CD4-positive, alpha-beta memory T cell (primary cell): Measurements from ENCODE around the gene SLC4A9. TPM values are rescaled to one million over a fixed set of nuclear protein-coding genes. Genes with fewer than 3 reads are reported as not detected.

Experiments
- CTCF ChIA-PET: fragments of 350-600 bp; sonication (Branson Sonifier 250); formaldehyde crosslinking; loops from one replicate; lab custom pipeline; 2021; ENCODE audit warnings: inconsistent platforms; ENCODE audit not compliant: partially characterized antibody; lab: Charles Lee
- POLR2A ChIA-PET: fragments of 350-600 bp; sonication (Branson Sonifier 250); formaldehyde crosslinking; loops from one replicate; lab custom pipeline; 2021; ENCODE audit not compliant: partially characterized antibody; lab: Charles Lee
- DNase-seq, 5 donors: peaks; one replicate each; pipeline versions ENCODE4 v3.0.0 to v3.0.0-alpha.2; 2020 to 2022; ENCODE audit warnings: mixed read lengths in 1 of 5
- H3K27ac ChIP-seq: one replicate; pipeline ENCODE4 v1.7.0; 2013; ENCODE audit warnings: low read depth, low read length
- H3K27me3 ChIP-seq: 2 replicates; pipeline ENCODE4 v1.7.0; 2013; ENCODE audit warnings: mild to moderate bottlenecking, low read length, moderate library complexity; ENCODE audit not compliant: insufficient read depth
- H3K36me3 ChIP-seq: 2 replicates; pipeline ENCODE4 v1.7.0; 2013; ENCODE audit warnings: mild to moderate bottlenecking, low read length, moderate library complexity; ENCODE audit not compliant: insufficient read depth
- H3K4me1 ChIP-seq: 2 replicates; pipeline ENCODE4 v1.7.0; 2013; ENCODE audit warnings: mild to moderate bottlenecking, low read length, moderate library complexity; ENCODE audit not compliant: insufficient read depth
- H3K4me3 ChIP-seq, 2 donors: one replicate each; pipeline ENCODE4 v1.7.0; 2013; ENCODE audit warnings: low read length in 2 of 2, mild to moderate bottlenecking in 1 of 2
- H3K9me3 ChIP-seq, 2 donors: one replicate each; pipeline ENCODE4 v1.7.0; 2013; ENCODE audit warnings: low read length in 2 of 2, control low read depth in 1 of 2; ENCODE audit not compliant: control insufficient read depth in 1 of 2
- H3K27ac Mint-ChIP-seq, 7 donors: one replicate each; pipeline ENCODE4 v1.8.0; 2020 to 2021; ENCODE audit warnings: mixed read lengths in 7 of 7, mild to moderate bottlenecking in 6 of 7, inconsistent platforms in 3 of 7, moderate library complexity in 3 of 7
- H3K27me3 Mint-ChIP-seq, 2 donors: one replicate each; pipeline ENCODE4 v1.8.0; 2020 to 2021; ENCODE audit warnings: mixed read lengths in 2 of 2
- H3K36me3 Mint-ChIP-seq, 2 donors: one replicate each; pipeline ENCODE4 v1.8.0; 2020 to 2021; ENCODE audit warnings: mixed read lengths in 2 of 2, inconsistent platforms in 1 of 2, mild to moderate bottlenecking in 1 of 2
- H3K4me1 Mint-ChIP-seq, 4 donors: one replicate each; pipeline ENCODE4 v1.8.0; 2020 to 2021; ENCODE audit warnings: mixed read lengths in 4 of 4, mild to moderate bottlenecking in 1 of 4
- H3K4me3 Mint-ChIP-seq, 8 donors: one replicate each; pipeline ENCODE4 v1.8.0; 2020 to 2021; ENCODE audit warnings: mixed read lengths in 8 of 8, mild to moderate bottlenecking in 7 of 8, moderate library complexity in 6 of 8, inconsistent platforms in 3 of 8
- H3K9me3 Mint-ChIP-seq, 8 donors: one replicate each; pipeline ENCODE4 v1.8.0; 2020 to 2021; ENCODE audit warnings: mixed read lengths in 8 of 8, mild to moderate bottlenecking in 5 of 8, inconsistent platforms in 3 of 8, moderate library complexity in 1 of 8
- intact Hi-C: fragments of 100-400 bp; cut with micrococcal nuclease; formaldehyde crosslinking; loops from one replicate; pipeline ENCODE4 v1.15.1; 2023
- polyA plus RNA-seq, 2 donors: library from polyadenylated mRNA; unstranded; fragments of 300-500 nt; fragmentation: Illumina TruSeq; gene quantifications; one replicate each; pipeline ENCODE4 v1.2.3, GENCODE V29; 2021
- total RNA-seq, 2 experiments: library from RNA; stranded (reverse); gene quantifications; one replicate each; pipeline ENCODE4 v1.2.3, GENCODE V29; 2021

Gene SLC4A9
- total and polyA plus RNA-seq, 4 experiments from 2014 or later = not detected

GRCh38 chr5:140381351-140381750 is 21.4 kb downstream of the SLC4A9 start:
- Histone ChIP-seq H3K27me3 (no peaks in the 10 kb centered on the region), H3K27ac (no peak overlapping the region), H3K36me3 (no peaks in the 10 kb centered on the region), H3K9me3 (no peaks in the 10 kb centered on the region), H3K4me1 (no peaks in the 10 kb centered on the region), H3K4me3 (no peak overlapping the region)
- Mint-ChIP-seq H3K9me3 (no peaks in the 10 kb centered on the region), H3K4me3 (no peak overlapping the region), H3K36me3 (no peaks in the 10 kb centered on the region), H3K4me1 (peaks cover 2 to 5% (median 4%) of the 10 kb centered on the region in 4 donors), H3K27ac (no peak overlapping the region), H3K27me3 (no peaks in the 10 kb centered on the region)
- DNase-seq = no peak
- POLR2A ChIA-PET = no interaction called here
- intact Hi-C loops = no loop called here
- CTCF ChIA-PET = interaction anchor here (1.5 to 3.2 kb wide), 3 partner anchors 8 to 338 kb away, joined by 3 to 13 read pairs (median 9); no protein-coding TSS in a partner anchor

- DNase-seq = no peak
- ChIA-PET CTCF (interaction anchor here (0.6 to 3.2 kb wide), 4 partner anchors 9 to 338 kb away, joined by 3 to 13 read pairs (median 6); no protein-coding TSS in a partner anchor), POLR2A (no interaction called here)
- H3K27me3 Mint-ChIP-seq = no peaks in the 10 kb centered on the region
- no peaks in the 10 kb centered on the region for H3K27me3 ChIP-seq
- peaks cover 2 to 5% (median 4%) of the 10 kb centered on the region in 4 donors for H3K4me1 Mint-ChIP-seq
- no peaks in the 10 kb centered on the region for H3K9me3 Mint-ChIP-seq
- intact Hi-C loops = no loop called here
- no peaks in the 10 kb centered on the region for H3K4me1 ChIP-seq
- H3K9me3 ChIP-seq = no peaks in the 10 kb centered on the region
- no peak overlapping the region for H3K4me3 ChIP-seq
- H3K36me3 Mint-ChIP-seq = no peaks in the 10 kb centered on the region
- H3K27ac ChIP-seq = no peak overlapping the region
- no peak overlapping the region for H3K4me3 Mint-ChIP-seq
- no peak overlapping the region for H3K27ac Mint-ChIP-seq
- H3K36me3 ChIP-seq = no peaks in the 10 kb centered on the region
Observed at GRCh38 chr5:140381972-140382371, 22.0 kb downstream of the SLC4A9 start.

- no peaks in the 10 kb centered on the region for H3K27me3 Mint-ChIP-seq
Observed at GRCh38 chr5:140382866-140383265, 22.9 kb downstream of the SLC4A9 start.

GRCh38 chr5:140383300-140383699 is 23.3 kb downstream of the SLC4A9 start:
- H3K36me3 Mint-ChIP-seq = no peaks in the 10 kb centered on the region
- no peak overlapping the region for H3K4me3 ChIP-seq
- H3K27ac Mint-ChIP-seq = peak overlapping the region in 3 of 7 donors; percentile 6 to 61 (median 17)
- no peaks in the 10 kb centered on the region for H3K27me3 ChIP-seq
- H3K4me1 Mint-ChIP-seq = peaks cover 2 to 5% (median 4%) of the 10 kb centered on the region in 4 donors
- no peaks in the 10 kb centered on the region for H3K9me3 Mint-ChIP-seq
- ChIA-PET CTCF (interaction anchor here (3.2 kb wide), 1 partner anchor 10 kb away, joined by 13 read pairs; no protein-coding TSS in a partner anchor), POLR2A (no interaction called here)
- no peaks in the 10 kb centered on the region for H3K4me1 ChIP-seq
- no peaks in the 10 kb centered on the region for H3K9me3 ChIP-seq
- H3K4me3 Mint-ChIP-seq = no peak overlapping the region
- H3K27me3 Mint-ChIP-seq = no peaks in the 10 kb centered on the region
- no peak overlapping the region for H3K27ac ChIP-seq
- no peaks in the 10 kb centered on the region for H3K36me3 ChIP-seq
- DNase-seq = no peak
- intact Hi-C loops = no loop called here

More at GRCh38 chr5:140382866-140383265, 22.9 kb downstream of the SLC4A9 start:
- ChIA-PET CTCF (interaction anchor here (2.7 to 3.2 kb wide), 2 partner anchors 10 to 337 kb away, joined by 9 to 13 read pairs; no protein-coding TSS in a partner anchor), POLR2A (no interaction called here)
- intact Hi-C loops = no loop called here
- H3K36me3 Mint-ChIP-seq = no peaks in the 10 kb centered on the region
- no peaks in the 10 kb centered on the region for H3K36me3 ChIP-seq
- H3K4me3 Mint-ChIP-seq = no peak overlapping the region
- H3K27ac Mint-ChIP-seq = no peak overlapping the region
- peaks cover 2 to 5% (median 4%) of the 10 kb centered on the region in 4 donors for H3K4me1 Mint-ChIP-seq
- no peak for DNase-seq
- no peaks in the 10 kb centered on the region for H3K27me3 ChIP-seq
- H3K9me3 Mint-ChIP-seq = no peaks in the 10 kb centered on the region
- no peaks in the 10 kb centered on the region for H3K9me3 ChIP-seq
- H3K27ac ChIP-seq = no peak overlapping the region
- H3K4me1 ChIP-seq = no peaks in the 10 kb centered on the region
- H3K4me3 ChIP-seq = no peak overlapping the region

GRCh38 chr5:140388052-140388451 is 28.1 kb downstream of the SLC4A9 start:
- ChIA-PET CTCF (interaction anchor here (1.3 to 4.4 kb wide), 3 partner anchors 14 to 38 kb away, joined by 3 to 28 read pairs (median 5); no protein-coding TSS in a partner anchor), POLR2A (interaction anchor here (0.9 kb wide), 1 partner anchor 13 kb away, joined by 3 read pairs; no protein-coding TSS in a partner anchor)
- no peaks in the 10 kb centered on the region for H3K27me3 ChIP-seq
- Mint-ChIP-seq H3K27me3 (no peaks in the 10 kb centered on the region), H3K4me3 (no peak overlapping the region), H3K27ac (no peak overlapping the region), H3K36me3 (peaks cover 0 to 4% of the 10 kb centered on the region in 2 donors), H3K4me1 (peaks cover 2 to 5% (median 4%) of the 10 kb centered on the region in 4 donors), H3K9me3 (no peaks in the 10 kb centered on the region)
- H3K36me3 ChIP-seq = no peaks in the 10 kb centered on the region
- no peaks in the 10 kb centered on the region for H3K4me1 ChIP-seq
- H3K9me3 ChIP-seq = no peaks in the 10 kb centered on the region
- DNase-seq = no peak
- H3K4me3 ChIP-seq = no peak overlapping the region
- intact Hi-C loops = no loop called here
- H3K27ac ChIP-seq = no peak overlapping the region

GRCh38 chr5:140391312-140391711 is 31.3 kb downstream of the SLC4A9 start:
- CTCF ChIA-PET = interaction anchor here (1.0 kb wide), 1 partner anchor 11 kb away, joined by 3 read pairs; no protein-coding TSS in a partner anchor
- POLR2A ChIA-PET = no interaction called here
- Histone ChIP-seq H3K4me3 (no peak overlapping the region), H3K27me3 (no peaks in the 10 kb centered on the region), H3K27ac (no peak overlapping the region), H3K36me3 (no peaks in the 10 kb centered on the region), H3K9me3 (no peaks in the 10 kb centered on the region), H3K4me1 (no peaks in the 10 kb centered on the region)
- Mint-ChIP-seq H3K4me3 (no peak overlapping the region), H3K27ac (no peak overlapping the region), H3K27me3 (no peaks in the 10 kb centered on the region), H3K4me1 (no peaks in the 10 kb centered on the region), H3K36me3 (peaks cover 0 to 4% of the 10 kb centered on the region in 2 donors), H3K9me3 (no peaks in the 10 kb centered on the region)
- no peak for DNase-seq
- intact Hi-C loops = no loop called here

GRCh38 chr5:140391732-140392131 is 31.7 kb downstream of the SLC4A9 start:
- Histone ChIP-seq H3K9me3 (no peaks in the 10 kb centered on the region), H3K27ac (no peak overlapping the region), H3K4me3 (no peak overlapping the region), H3K4me1 (no peaks in the 10 kb centered on the region), H3K36me3 (no peaks in the 10 kb centered on the region), H3K27me3 (no peaks in the 10 kb centered on the region)
- H3K4me3 Mint-ChIP-seq = no peak overlapping the region
- H3K9me3 Mint-ChIP-seq = no peaks in the 10 kb centered on the region
- H3K36me3 Mint-ChIP-seq = peaks cover 0 to 4% of the 10 kb centered on the region in 2 donors
- H3K27me3 Mint-ChIP-seq = no peaks in the 10 kb centered on the region
- no peak overlapping the region for H3K27ac Mint-ChIP-seq
- intact Hi-C loops = no loop called here
- ChIA-PET POLR2A (no interaction called here), CTCF (no interaction called here)
- no peaks in the 10 kb centered on the region for H3K4me1 Mint-ChIP-seq
- DNase-seq = no peak
